OCI-LY3 (cell line): ENCODE data around the gene CCDC12.

Experiments
- H2AFZ ChIP-seq: fragments of 200-600, 300-600 bp; shearing (Covaris generic); 2 replicates; pipeline ENCODE4 v1.6.0; 2014; ENCODE audit warnings: antibody characterized with exemption, low read depth, low read length
- H3K27ac ChIP-seq: fragments of 200-600, 300-600 bp; sonication (generic); 2 replicates; pipeline ENCODE4 v1.5.1; 2014; ENCODE audit warnings: mild to moderate bottlenecking, low read length, moderate library complexity, mixed read lengths
- H3K27me3 ChIP-seq: fragments of 200-600, 300-600 bp; sonication (generic); 2 replicates; pipeline ENCODE4 v1.6.1; 2014; ENCODE audit warnings: low read depth, low read length, mixed read lengths
- H3K36me3 ChIP-seq: fragments of 200-600, 300-600 bp; sonication (generic); replicated peaks from 2 replicates; pipeline ENCODE3; 2014; ENCODE audit warnings: low read depth, low read length, mixed read lengths
- H3K4me1 ChIP-seq: fragments of 300-600, 200-600 bp; sonication (generic); 2 replicates; pipeline ENCODE4 v1.6.1; 2014; ENCODE audit warnings: low read length, mixed read lengths
- H3K4me2 ChIP-seq: fragments of 200-600, 300-600 bp; sonication (generic); 2 replicates; pipeline ENCODE4 v1.6.1; 2014; ENCODE audit warnings: low read length, mixed read lengths
- H3K4me3 ChIP-seq: fragments of 300-600, 200-600 bp; sonication (generic); 2 replicates; pipeline ENCODE4 v1.5.1; 2014; ENCODE audit warnings: antibody characterized with exemption, mild to moderate bottlenecking, low read length, moderate library complexity
- H3K79me2 ChIP-seq: fragments of 300-600, 200-600 bp; shearing (Covaris generic); 2 replicates; pipeline ENCODE4 v1.6.1; 2014; ENCODE audit warnings: mild to moderate bottlenecking, low read length, mixed read lengths
- H3K9ac ChIP-seq: fragments of 300-600, 200-600 bp; shearing (Covaris generic); 2 replicates; pipeline ENCODE4 v1.6.0; 2014; ENCODE audit warnings: mild to moderate bottlenecking, low read length, moderate library complexity
- H3K9me3 ChIP-seq: fragments of 200-600, 300-600 bp; shearing (Covaris generic); 2 replicates; pipeline ENCODE4 v1.6.1; 2014; ENCODE audit warnings: low read length, mixed read lengths; ENCODE audit not compliant: insufficient read depth
- H4K20me1 ChIP-seq: fragments of 200-600, 300-600 bp; sonication (generic); 2 replicates; pipeline ENCODE4 v1.6.1; 2016; ENCODE audit warnings: low read length, mixed read lengths; ENCODE audit not compliant: insufficient read depth
- EZH2phosphoT487 ChIP-seq: fragments of 200-600 bp; shearing (Covaris generic); IDR thresholded peaks from 2 replicates; pipeline ENCODE4 v1.6.1; 2018; ENCODE audit warnings: antibody characterized with exemption, mixed run types, low read depth
- TF ChIP-seq, protein P1 (sequence below): fragments of 200-600, 300-600 bp; sonication (generic); IDR thresholded peaks from 2 replicates; pipeline ENCODE4 v1.5.1; 2014; ENCODE audit warnings: antibody characterized with exemption, low read length, low read depth

CCDC12 gene

GRCh38 chr3:46905213-46905560 lies 71.4 kb downstream of the CCDC12 start:
- no peaks in the 10 kb centered on the region for H3K79me2 ChIP-seq
- H2AFZ ChIP-seq, result no peak overlapping the region
- no peaks in the 10 kb centered on the region for H3K36me3 ChIP-seq
- peaks cover 7% of the 10 kb centered on the region; the same call in 1 of the 2 replicates for H3K4me1 ChIP-seq
- H4K20me1 ChIP-seq, result no peaks in the 10 kb centered on the region
- H3K4me2 ChIP-seq, result no peak overlapping the region
- H3K4me3 ChIP-seq, result no peak overlapping the region
- H3K9ac ChIP-seq, result no peak overlapping the region
- H3K27me3 ChIP-seq, result no peaks in the 10 kb centered on the region
- no peaks in the 10 kb centered on the region for H3K9me3 ChIP-seq
- H3K27ac ChIP-seq, result no peak overlapping the region
- TF ChIP-seq, protein P1, sequence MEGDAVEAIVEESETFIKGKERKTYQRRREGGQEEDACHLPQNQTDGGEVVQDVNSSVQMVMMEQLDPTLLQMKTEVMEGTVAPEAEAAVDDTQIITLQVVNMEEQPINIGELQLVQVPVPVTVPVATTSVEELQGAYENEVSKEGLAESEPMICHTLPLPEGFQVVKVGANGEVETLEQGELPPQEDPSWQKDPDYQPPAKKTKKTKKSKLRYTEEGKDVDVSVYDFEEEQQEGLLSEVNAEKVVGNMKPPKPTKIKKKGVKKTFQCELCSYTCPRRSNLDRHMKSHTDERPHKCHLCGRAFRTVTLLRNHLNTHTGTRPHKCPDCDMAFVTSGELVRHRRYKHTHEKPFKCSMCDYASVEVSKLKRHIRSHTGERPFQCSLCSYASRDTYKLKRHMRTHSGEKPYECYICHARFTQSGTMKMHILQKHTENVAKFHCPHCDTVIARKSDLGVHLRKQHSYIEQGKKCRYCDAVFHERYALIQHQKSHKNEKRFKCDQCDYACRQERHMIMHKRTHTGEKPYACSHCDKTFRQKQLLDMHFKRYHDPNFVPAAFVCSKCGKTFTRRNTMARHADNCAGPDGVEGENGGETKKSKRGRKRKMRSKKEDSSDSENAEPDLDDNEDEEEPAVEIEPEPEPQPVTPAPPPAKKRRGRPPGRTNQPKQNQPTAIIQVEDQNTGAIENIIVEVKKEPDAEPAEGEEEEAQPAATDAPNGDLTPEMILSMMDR, result no peak
- TF ChIP-seq EZH2phosphoT487, result no peak

DNA sequence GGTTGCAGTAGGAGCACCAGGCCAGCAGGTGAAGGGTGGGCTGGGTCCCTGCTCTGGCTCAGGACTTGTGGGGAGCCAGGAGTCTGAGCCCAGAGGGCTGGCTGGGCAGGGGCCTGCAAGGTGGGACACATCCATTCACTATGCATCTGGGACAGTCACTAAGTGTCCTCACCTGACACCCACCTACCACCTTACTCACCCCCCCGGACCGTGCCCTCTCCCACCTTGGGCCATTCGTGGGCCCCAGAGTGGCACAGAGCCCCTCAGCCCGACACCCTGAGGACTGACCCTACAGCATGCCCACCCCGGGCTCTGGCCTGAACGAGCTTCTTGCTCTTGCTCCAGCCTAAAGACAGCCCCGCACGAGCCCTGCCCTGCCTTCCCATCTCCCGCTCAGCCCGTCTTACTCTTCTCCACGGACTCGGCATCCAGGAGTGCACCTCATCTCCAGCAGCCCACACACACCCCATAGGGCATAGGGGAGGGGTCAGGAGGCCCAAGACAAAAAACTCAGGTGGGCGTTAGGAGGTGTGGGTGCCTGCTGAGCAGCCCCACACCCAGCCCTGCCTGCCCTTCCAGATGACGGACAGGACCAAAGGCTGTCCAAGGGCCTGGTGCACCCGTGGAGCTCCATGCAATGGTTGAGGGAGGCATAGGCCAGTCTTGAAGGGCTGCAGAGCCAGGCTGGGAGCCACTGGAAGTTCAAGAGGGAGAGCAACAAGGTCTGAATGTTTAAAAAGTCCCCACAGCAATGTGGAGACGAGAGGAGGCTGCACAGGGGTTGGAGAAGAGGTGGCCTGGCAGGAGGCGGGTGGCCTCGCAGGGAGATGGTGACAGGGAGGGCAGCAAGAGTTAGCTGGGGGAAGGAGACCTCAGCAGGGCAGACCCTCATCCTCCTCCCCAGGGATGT lies 72.0 kb downstream of the CCDC12 start:
- Histone ChIP-seq H3K79me2 (no peaks in the 10 kb centered on the region), H3K4me2 (no peak overlapping the region), H3K36me3 (no peaks in the 10 kb centered on the region), H3K27ac (no peak overlapping the region), H3K4me3 (no peak overlapping the region), H3K27me3 (no peaks in the 10 kb centered on the region), H3K4me1 (peaks cover 3% of the 10 kb centered on the region; the same call in 1 of the 2 replicates), H4K20me1 (no peaks in the 10 kb centered on the region), H3K9ac (no peak overlapping the region), H2AFZ (no peak overlapping the region), H3K9me3 (no peaks in the 10 kb centered on the region)
- TF ChIP-seq, protein P1, result no peak
- no peak for TF ChIP-seq EZH2phosphoT487

GRCh38 chr3:46903341-46904302 lies 72.9 kb downstream of the CCDC12 start:
- Histone ChIP-seq H3K9ac (no peak overlapping the region), H3K27ac (no peak overlapping the region)

More at GRCh38 chr3:46903341-46904302, 72.9 kb downstream of the CCDC12 start:
- H3K27me3 ChIP-seq, result no peaks in the 10 kb centered on the region; the same call in 1 of the 2 replicates
- no peak overlapping the region for H3K4me2 ChIP-seq
- H2AFZ ChIP-seq, result no peak overlapping the region
- TF ChIP-seq EZH2phosphoT487, result no peak
- TF ChIP-seq, protein P1, result no peak
- no peaks in the 10 kb centered on the region for H3K36me3 ChIP-seq
- no peak overlapping the region for H3K4me3 ChIP-seq
- H3K9me3 ChIP-seq, result no peaks in the 10 kb centered on the region
- H3K79me2 ChIP-seq, result no peaks in the 10 kb centered on the region
- no peaks in the 10 kb centered on the region for H4K20me1 ChIP-seq
- H3K4me1 ChIP-seq, result no peaks in the 10 kb centered on the region
